ENCODE measurements around the gene NUDT14. TPM values are rescaled to one million over a fixed set of nuclear protein-coding genes. Genes with fewer than 3 reads are reported as not detected.

The NUDT14 gene
- total RNA-seq, 2 donors from 2014 or later: 43.4 to 59.5 TPM

GRCh38 chr14:105123981-105124765, 56.9 kb downstream of the NUDT14 start:
- H3K27ac ChIP-seq (ENCODE audit: low read depth, low read length): no peak overlapping the region
- Mint-ChIP-seq H3K36me3 (ENCODE audit: low read depth) (no peaks in the 10 kb centered on the region), H3K9me3 (peaks cover 23% of the 10 kb centered on the region), H3K4me1 (no peaks in the 10 kb centered on the region), H3K27me3 (ENCODE audit: insufficient read depth) (peaks cover 30% of the 10 kb centered on the region), H3K4me3 (no peak overlapping the region), H3K27ac (no peak overlapping the region)
- H3K27me3 ChIP-seq (ENCODE audit: control insufficient read depth, insufficient read depth, low read length, poor library complexity, severe bottlenecking): no peaks in the 10 kb centered on the region
- no peaks in the 10 kb centered on the region for H3K4me1 ChIP-seq (ENCODE audit: control insufficient read depth, insufficient read depth, low read length)
- WGBS, 2 experiments (ENCODE audit: insufficient coverage in 1 of 2, insufficient read length in 1 of 2): 85 to 88% methylated on average over 17 of the region's 17 CpGs
- H3K4me3 ChIP-seq (ENCODE audit: low read length): no peak overlapping the region
- H3K9me3 ChIP-seq (ENCODE audit: control insufficient read depth, low read length): peaks cover 19% of the 10 kb centered on the region
- H3K36me3 ChIP-seq (ENCODE audit: control insufficient read depth, insufficient read depth, low read length): no peaks in the 10 kb centered on the region
- H3K9ac ChIP-seq (ENCODE audit: extremely low read depth, low read length, poor library complexity, severe bottlenecking): no peak overlapping the region
- DNase-seq: no peak
- TF ChIP-seq CTCF (conservative IDR thresholded peaks at IDR 0.05): no peak

GRCh38 chr14:105123064-105123665, 57.9 kb downstream of the NUDT14 start:
- no peaks in the 10 kb centered on the region for H3K4me1 ChIP-seq (ENCODE audit: control insufficient read depth, insufficient read depth, low read length)
- no peaks in the 10 kb centered on the region for H3K27me3 ChIP-seq (ENCODE audit: control insufficient read depth, insufficient read depth, low read length, poor library complexity, severe bottlenecking)
- Mint-ChIP-seq H3K27me3 (ENCODE audit: insufficient read depth) (peaks cover 27% of the 10 kb centered on the region), H3K9me3 (peaks cover 23% of the 10 kb centered on the region), H3K36me3 (ENCODE audit: low read depth) (no peaks in the 10 kb centered on the region), H3K4me3 (no peak overlapping the region), H3K27ac (no peak overlapping the region), H3K4me1 (no peaks in the 10 kb centered on the region)
- H3K9ac ChIP-seq (ENCODE audit: extremely low read depth, low read length, poor library complexity, severe bottlenecking): no peak overlapping the region
- H3K9me3 ChIP-seq (ENCODE audit: control insufficient read depth, low read length): peaks cover 19% of the 10 kb centered on the region
- no peak for DNase-seq
- no peaks in the 10 kb centered on the region for H3K36me3 ChIP-seq (ENCODE audit: control insufficient read depth, insufficient read depth, low read length)
- H3K27ac ChIP-seq (ENCODE audit: low read depth, low read length): no peak overlapping the region
- H3K4me3 ChIP-seq (ENCODE audit: low read length): no peak overlapping the region
- no peak for TF ChIP-seq CTCF (conservative IDR thresholded peaks at IDR 0.05)
- WGBS, 2 experiments (ENCODE audit: insufficient coverage in 1 of 2, insufficient read length in 1 of 2): 84 to 92% methylated on average over 2 to 5 of the region's 5 CpGs

Small RNAs within 50 kb of the gene (microRNA-seq; reads per million reads assigned to microRNA genes)
- gene MIR6765 (ENCODE audit: borderline microRNAs expressed): not detected

Other genes starting within 250 kb of the NUDT14 start
- gene AHNAK2, start 202.9 kb downstream of the NUDT14 start, total RNA-seq: 1 to 10 TPM in 1 of 2 donors, under 1 TPM in 1; 0.93 to 2.2 TPM
- gene CLBA1, start 195.5 kb downstream of the NUDT14 start, total RNA-seq: 10 to 100 TPM; 11.2 to 12.5 TPM
- gene CDCA4, start 160.2 kb downstream of the NUDT14 start, total RNA-seq: 10 to 100 TPM; 46.6 to 65.1 TPM
- 1 to 10 TPM in 1 of 2 donors, under 1 TPM in 1; 0.27 to 3.3 TPM for gene GPR132, start 115.9 kb downstream of the NUDT14 start, total RNA-seq
- gene JAG2, start 12.5 kb downstream of the NUDT14 start, total RNA-seq: 1 to 10 TPM; 6.4 TPM
- gene BTBD6, start 67.2 kb upstream of the NUDT14 start, total RNA-seq: 10 to 100 TPM; 21.8 to 26.9 TPM
- gene BRF1, start 119.7 kb upstream of the NUDT14 start, total RNA-seq: 10 to 100 TPM; 37.0 to 44.5 TPM
- 100 to 1,000 TPM; 117 to 121 TPM for gene PACS2, start 133.4 kb upstream of the NUDT14 start, total RNA-seq
- gene TEX22, start 217.2 kb upstream of the NUDT14 start, total RNA-seq: 1 to 10 TPM; 1.9 to 3.5 TPM
- 100 to 1,000 TPM; 245 to 246 TPM for gene MTA1, start 238.5 kb upstream of the NUDT14 start, total RNA-seq